ENCODE data around the gene SNRNP48. TPM values are rescaled to one million over a fixed set of nuclear protein-coding genes. Genes with fewer than 3 reads are reported as not detected.

Gene SNRNP48
- total and polyA plus RNA-seq, 7 donors, result 8.3 to 40.8 (median 9.9) TPM

DNA sequence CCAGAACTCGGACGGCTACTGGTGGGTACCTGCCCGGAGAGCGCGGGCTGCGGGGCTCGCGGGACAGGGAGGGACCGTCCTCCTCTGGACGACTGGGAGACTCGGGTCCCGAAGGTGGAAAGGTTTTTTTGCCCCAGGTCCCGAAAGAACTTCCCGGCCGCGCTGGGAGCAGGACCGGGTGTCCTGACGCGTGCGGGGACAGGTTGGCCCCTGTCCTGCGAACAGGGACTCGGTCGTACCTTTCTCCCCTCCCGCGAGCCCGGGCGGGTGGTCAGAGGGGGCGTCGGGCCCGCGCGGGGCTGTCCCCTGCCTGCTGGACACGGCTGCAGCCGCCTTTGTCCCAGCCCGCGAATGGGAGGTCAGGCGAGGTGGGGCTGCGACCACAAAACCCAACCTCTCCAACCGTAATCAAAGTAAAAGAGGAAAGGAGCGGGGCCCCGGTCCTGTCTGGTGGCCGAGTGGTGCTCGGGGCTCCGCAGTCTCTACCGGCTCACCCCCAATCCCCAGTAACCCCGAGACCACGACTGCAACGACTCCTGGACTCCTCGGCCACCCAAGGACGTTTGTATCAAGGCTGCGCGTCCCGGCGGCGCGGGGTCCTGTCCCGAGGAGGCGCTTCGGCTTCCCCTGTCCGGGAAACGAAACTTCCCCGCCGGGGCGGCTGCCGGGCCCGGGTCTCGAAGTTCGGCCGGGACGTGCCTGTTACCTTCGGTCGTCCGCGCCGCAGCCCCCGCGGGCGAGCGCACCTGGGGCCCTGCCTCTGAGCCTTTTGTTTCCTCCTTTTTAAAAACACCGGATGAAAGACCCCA lies 47.7 kb upstream of the SNRNP48 start:
- H3K27ac ChIP-seq, result no peak overlapping the region
- 0 to 1% (median 0%) methylated on average over 64 to 80 of the region's 80 CpGs for WGBS, 3 donors
- intact Hi-C loops (cut with DNase I), result no loop called here
- ATAC-seq (peak in 3 of 4 donors; percentile 21 to 42 (median 27)), DNase-seq (peak in 1 of 2 donors; percentile 23)
- peak overlapping the region; percentile 71 for H3K4me3 ChIP-seq
- no peaks in the 10 kb centered on the region for H3K36me3 ChIP-seq (ENCODE audit: insufficient read depth in 1 of 2, low read depth in 1 of 2)
- peaks cover 4% of the 10 kb centered on the region for H3K4me1 ChIP-seq
- H3K9me3 ChIP-seq, result no peaks in the 10 kb centered on the region
- H3K27me3 ChIP-seq (ENCODE audit: insufficient read depth in 3 of 3, low read length in 2 of 3), result peaks cover 0 to 94% (median 33%) of the 10 kb centered on the region in 3 donors
- TF ChIP-seq, protein P1, sequence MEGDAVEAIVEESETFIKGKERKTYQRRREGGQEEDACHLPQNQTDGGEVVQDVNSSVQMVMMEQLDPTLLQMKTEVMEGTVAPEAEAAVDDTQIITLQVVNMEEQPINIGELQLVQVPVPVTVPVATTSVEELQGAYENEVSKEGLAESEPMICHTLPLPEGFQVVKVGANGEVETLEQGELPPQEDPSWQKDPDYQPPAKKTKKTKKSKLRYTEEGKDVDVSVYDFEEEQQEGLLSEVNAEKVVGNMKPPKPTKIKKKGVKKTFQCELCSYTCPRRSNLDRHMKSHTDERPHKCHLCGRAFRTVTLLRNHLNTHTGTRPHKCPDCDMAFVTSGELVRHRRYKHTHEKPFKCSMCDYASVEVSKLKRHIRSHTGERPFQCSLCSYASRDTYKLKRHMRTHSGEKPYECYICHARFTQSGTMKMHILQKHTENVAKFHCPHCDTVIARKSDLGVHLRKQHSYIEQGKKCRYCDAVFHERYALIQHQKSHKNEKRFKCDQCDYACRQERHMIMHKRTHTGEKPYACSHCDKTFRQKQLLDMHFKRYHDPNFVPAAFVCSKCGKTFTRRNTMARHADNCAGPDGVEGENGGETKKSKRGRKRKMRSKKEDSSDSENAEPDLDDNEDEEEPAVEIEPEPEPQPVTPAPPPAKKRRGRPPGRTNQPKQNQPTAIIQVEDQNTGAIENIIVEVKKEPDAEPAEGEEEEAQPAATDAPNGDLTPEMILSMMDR (IDR thresholded peaks at IDR 0.05), result no peak

DNA sequence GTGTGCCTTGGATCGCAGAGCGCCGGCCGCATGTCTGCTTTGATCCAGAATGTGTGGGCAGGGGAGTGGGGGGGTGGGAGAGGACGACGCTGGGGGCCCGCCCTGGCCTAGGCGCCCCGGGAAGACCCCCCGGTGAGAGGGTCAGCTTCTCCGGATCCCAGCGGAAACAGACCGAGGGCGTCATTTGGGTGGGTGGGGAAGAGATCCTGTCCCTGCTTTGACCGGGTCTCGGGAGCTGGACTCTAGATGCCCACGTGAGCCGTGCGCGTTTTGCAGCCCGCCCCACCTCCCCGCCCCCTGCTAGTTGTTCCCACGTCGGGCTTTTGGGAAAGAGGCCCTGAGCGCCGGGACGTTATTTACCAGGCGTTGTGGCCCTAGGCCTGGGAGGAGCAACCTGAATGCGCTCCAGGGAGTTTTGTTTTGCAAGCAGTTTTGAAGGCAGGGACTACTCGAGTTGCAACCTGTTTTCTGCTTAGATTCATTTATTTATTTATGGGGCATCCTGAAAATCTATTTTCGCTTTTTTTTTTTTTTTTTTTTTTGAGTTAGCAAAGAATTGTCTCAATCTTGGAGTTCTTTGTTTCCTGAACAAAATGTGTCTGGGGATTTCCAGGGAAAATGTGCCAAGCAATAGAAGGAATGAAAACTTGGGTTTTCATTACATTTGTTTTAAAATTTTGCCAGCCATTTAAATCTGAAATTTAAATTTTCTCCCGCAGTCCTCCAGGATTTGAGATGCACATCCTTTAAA lies 46.9 kb upstream of the SNRNP48 start:
- 8 to 10% (median 9%) methylated on average over 32 of the region's 32 CpGs for WGBS, 3 donors
- peak; percentile 50 to 53 for DNase-seq
- peaks cover 0 to 94% (median 33%) of the 10 kb centered on the region in 3 donors for H3K27me3 ChIP-seq (ENCODE audit: insufficient read depth in 3 of 3, low read length in 2 of 3)

DNA sequence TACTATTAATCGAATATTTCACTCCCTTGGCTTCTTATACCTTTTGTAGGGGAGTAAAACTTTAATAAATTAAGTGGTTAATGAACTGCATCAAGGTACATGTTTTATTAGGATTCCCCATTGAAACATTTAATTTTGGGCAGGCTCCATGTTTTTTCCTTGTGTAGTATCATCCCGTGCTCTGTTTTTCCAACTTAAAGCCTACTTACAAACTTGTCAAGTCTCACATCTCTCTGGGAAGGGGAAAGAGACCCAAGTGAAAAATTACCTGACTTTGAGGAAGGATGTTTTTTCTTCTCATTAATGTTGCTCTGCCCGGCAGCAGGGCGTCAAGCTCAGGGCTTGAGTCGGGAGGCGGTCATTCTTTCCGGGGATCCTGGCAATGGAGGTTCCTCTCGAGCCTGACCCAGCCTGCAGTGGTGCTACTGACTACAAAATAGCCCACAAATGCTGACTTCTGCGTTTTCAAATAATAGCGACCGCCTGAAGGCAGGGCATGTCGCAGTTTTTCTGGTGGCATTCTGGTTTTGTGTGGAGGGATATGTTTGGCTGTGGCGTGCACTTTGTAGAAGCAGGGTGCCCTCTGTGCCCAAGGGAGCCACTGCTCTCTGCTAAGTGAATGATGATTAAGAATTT lies 46.1 kb upstream of the SNRNP48 start:
- ATAC-seq, result no peak
- H3K27ac ChIP-seq, result no peak overlapping the region
- no peak for DNase-seq
- no peaks in the 10 kb centered on the region for H3K36me3 ChIP-seq (ENCODE audit: insufficient read depth in 1 of 2, low read depth in 1 of 2)
- 65 to 70% (median 70%) methylated on average over 13 of the region's 13 CpGs for WGBS, 3 donors
- peaks cover 3 to 93% (median 30%) of the 10 kb centered on the region in 3 donors for H3K27me3 ChIP-seq (ENCODE audit: insufficient read depth in 3 of 3, low read length in 2 of 3)
- TF ChIP-seq, protein P1 (IDR thresholded peaks at IDR 0.05), result no peak
- intact Hi-C loops (cut with DNase I), result no loop called here
- H3K9me3 ChIP-seq, result no peaks in the 10 kb centered on the region
- no peak overlapping the region for H3K4me3 ChIP-seq
- peaks cover 4% of the 10 kb centered on the region for H3K4me1 ChIP-seq

More for the DNA sequence above, 46.9 kb upstream of the SNRNP48 start:
- Histone ChIP-seq H3K27ac (no peak overlapping the region), H3K36me3 (ENCODE audit: insufficient read depth in 1 of 2, low read depth in 1 of 2) (no peaks in the 10 kb centered on the region), H3K4me3 (peak overlapping the region; percentile 71), H3K9me3 (no peaks in the 10 kb centered on the region), H3K4me1 (peaks cover 4% of the 10 kb centered on the region)
- ATAC-seq, result peak in 1 of 4 donors; percentile 53
- TF ChIP-seq, protein P1 (IDR thresholded peaks at IDR 0.05), result no peak
- intact Hi-C loops (cut with DNase I), result no loop called here

DNA sequence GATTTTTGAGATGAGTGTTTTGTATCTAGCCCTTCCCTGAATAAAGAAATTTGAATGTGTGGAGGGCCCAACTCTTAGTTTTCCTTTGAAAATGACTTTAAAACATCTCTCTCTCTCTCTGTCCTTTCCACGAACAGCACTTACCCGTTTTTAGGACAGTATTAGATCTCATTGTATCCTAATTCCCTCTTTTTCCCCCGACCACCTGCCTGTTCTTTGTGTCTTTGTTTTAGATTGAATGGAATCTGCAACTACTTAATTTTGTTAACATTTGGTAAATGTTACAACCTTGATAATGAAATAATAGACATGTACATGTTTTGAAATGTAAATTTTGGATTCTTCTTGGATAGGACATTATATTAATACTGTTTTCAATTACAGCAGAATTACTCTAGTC lies 45.4 kb upstream of the SNRNP48 start:
- H3K4me3 ChIP-seq, result no peak overlapping the region
- no peaks in the 10 kb centered on the region for H3K36me3 ChIP-seq (ENCODE audit: insufficient read depth in 1 of 2, low read depth in 1 of 2)
- H3K9me3 ChIP-seq, result no peaks in the 10 kb centered on the region
- H3K4me1 ChIP-seq, result peaks cover 4% of the 10 kb centered on the region
- TF ChIP-seq, protein P1 (IDR thresholded peaks at IDR 0.05), result no peak
- no peak for ATAC-seq
- no peak for DNase-seq
- 85 to 90% (median 85%) methylated on average over 3 of the region's 3 CpGs for WGBS, 3 donors
- intact Hi-C loops (cut with DNase I), result no loop called here
- peaks cover 3 to 88% (median 28%) of the 10 kb centered on the region in 3 donors for H3K27me3 ChIP-seq (ENCODE audit: insufficient read depth in 3 of 3, low read length in 2 of 3)
- H3K27ac ChIP-seq, result no peak overlapping the region
